HG03558 (cell line): ENCODE results near the gene GSTT2.

Experiments
- ATAC-seq: cut with Tn5 transposase; IDR thresholded peaks from one replicate; pipeline ENCODE4 v1.9.1; 2021; ENCODE audit warnings: moderate number of reproducible peaks; ENCODE audit not compliant: unreplicated experiment; ENCODE audit errors: extremely low read depth

The GSTT2 gene

GRCh38 chr22:24007253-24008021 lies 27.5 kb downstream of the GSTT2 start:
- ATAC-seq: no peak

- no peak for ATAC-seq
Observed at GRCh38 chr22:24008022-24008283, 28.0 kb downstream of the GSTT2 start.

- no peak for ATAC-seq
Observed at GRCh38 chr22:24008381-24009226, 28.7 kb downstream of the GSTT2 start.

GRCh38 chr22:24009227-24010017 lies 29.5 kb downstream of the GSTT2 start:
- ATAC-seq: no peak

GRCh38 chr22:24010018-24010391 lies 30.1 kb downstream of the GSTT2 start:
- ATAC-seq: no peak

- no peak for ATAC-seq
Observed at GRCh38 chr22:24011735-24012068, 31.8 kb downstream of the GSTT2 start.

- no peak for ATAC-seq
Observed at GRCh38 chr22:24016156-24016555, 36.2 kb downstream of the GSTT2 start.

GRCh38 chr22:24021304-24021703 lies 41.4 kb downstream of the GSTT2 start:
- ATAC-seq: no peak

GRCh38 chr22:24023204-24023789 lies 43.4 kb downstream of the GSTT2 start:
- ATAC-seq: no peak

GRCh38 chr22:24024354-24024753 lies 44.4 kb downstream of the GSTT2 start:
- no peak for ATAC-seq

GRCh38 chr22:24025475-24025874 lies 45.5 kb downstream of the GSTT2 start:
- ATAC-seq: no peak

- ATAC-seq: no peak
Observed at GRCh38 chr22:24026056-24026455, 46.1 kb downstream of the GSTT2 start.

GRCh38 chr22:24026733-24027132 lies 46.8 kb downstream of the GSTT2 start:
- ATAC-seq: no peak

- no peak for ATAC-seq
Observed at GRCh38 chr22:24027389-24027975, 47.5 kb downstream of the GSTT2 start.

GRCh38 chr22:24027991-24028390 lies 48.1 kb downstream of the GSTT2 start:
- ATAC-seq: no peak

- no peak for ATAC-seq
Observed at GRCh38 chr22:24028533-24028932, 48.6 kb downstream of the GSTT2 start.

GRCh38 chr22:24029304-24029703 lies 49.4 kb downstream of the GSTT2 start:
- no peak for ATAC-seq

- ATAC-seq: no peak
Observed at GRCh38 chr22:24030186-24030702, 50.3 kb downstream of the GSTT2 start.
